Measurements from ENCODE around the gene PAPSS2. TPM values are rescaled to one million over a fixed set of nuclear protein-coding genes. Genes with fewer than 3 reads are reported as not detected.

PAPSS2 gene
- total RNA-seq, 2 experiments from 2014 or later: 0.05 to 0.30 TPM

GRCh38 chr10:87658321-87658795 is 1.3 kb upstream of the PAPSS2 start:
- Mint-ChIP-seq H3K36me3 (ENCODE audit: low read depth) (no peaks in the 10 kb centered on the region), H3K9me3 (ENCODE audit: low read depth) (no peaks in the 10 kb centered on the region), H3K27me3 (peaks cover 33% of the 10 kb centered on the region), H3K27ac (no peak overlapping the region), H3K4me1 (peaks cover 8% of the 10 kb centered on the region), H3K4me3 (no peak overlapping the region)
- ChIA-PET CTCF (interaction anchor here (0.5 to 3.0 kb wide), 4 partner anchors 11 to 118 kb away, joined by 3 to 13 read pairs (median 4); no protein-coding TSS in a partner anchor), POLR2A (no interaction called here)
- DNase-seq: no peak
- intact Hi-C loops (cut with DNase I, micrococcal nuclease): loop anchor here in 1 of 2 experiments (10.0 kb wide), 2 partner anchors 726 to 896 kb away; no protein-coding TSS in a partner anchor
- ATAC-seq: no peak

GRCh38 chr10:87658858-87659555 is 671 bp upstream of the PAPSS2 start:
- CTCF ChIA-PET: interaction anchor here (0.5 to 1.3 kb wide), 3 partner anchors 9 to 118 kb away, joined by 3 to 6 read pairs (median 3); no protein-coding TSS in a partner anchor
- Mint-ChIP-seq H3K4me3 (peak overlapping the region; percentile 65), H3K27ac (no peak overlapping the region), H3K9me3 (ENCODE audit: low read depth) (no peaks in the 10 kb centered on the region), H3K27me3 (peaks cover 37% of the 10 kb centered on the region), H3K36me3 (ENCODE audit: low read depth) (no peaks in the 10 kb centered on the region), H3K4me1 (peaks cover 8% of the 10 kb centered on the region)
- DNase-seq: no peak
- POLR2A ChIA-PET: no interaction called here
- no peak for ATAC-seq
- intact Hi-C loops (cut with DNase I, micrococcal nuclease): loop anchor here in 1 of 2 experiments (10.0 kb wide), 2 partner anchors 726 to 896 kb away; no protein-coding TSS in a partner anchor

GRCh38 chr10:87660484-87661133 is 931 bp downstream of the PAPSS2 start:
- CTCF ChIA-PET: interaction anchor here (0.9 to 1.3 kb wide), 3 partner anchors 11 to 112 kb away, joined by 3 to 5 read pairs (median 4); no protein-coding TSS in a partner anchor
- DNase-seq (no peak), ATAC-seq (no peak)
- H3K27me3 Mint-ChIP-seq: peaks cover 37% of the 10 kb centered on the region
- no peaks in the 10 kb centered on the region for H3K36me3 Mint-ChIP-seq (ENCODE audit: low read depth)
- H3K27ac Mint-ChIP-seq: no peak overlapping the region
- POLR2A ChIA-PET: no interaction called here
- H3K4me3 Mint-ChIP-seq: peak overlapping the region; percentile 65
- intact Hi-C loops (cut with DNase I, micrococcal nuclease): no loop called here
- H3K4me1 Mint-ChIP-seq: peaks cover 8% of the 10 kb centered on the region
- no peaks in the 10 kb centered on the region for H3K9me3 Mint-ChIP-seq (ENCODE audit: low read depth)

GRCh38 chr10:87661861-87662785 is 2.4 kb downstream of the PAPSS2 start:
- Mint-ChIP-seq H3K9me3 (ENCODE audit: low read depth) (no peaks in the 10 kb centered on the region), H3K4me1 (peaks cover 5% of the 10 kb centered on the region), H3K27me3 (peaks cover 39% of the 10 kb centered on the region), H3K36me3 (ENCODE audit: low read depth) (no peaks in the 10 kb centered on the region), H3K4me3 (no peak overlapping the region), H3K27ac (no peak overlapping the region)
- ATAC-seq (no peak), DNase-seq (no peak)
- intact Hi-C loops (cut with DNase I, micrococcal nuclease): no loop called here
- ChIA-PET POLR2A (no interaction called here), CTCF (interaction anchor here (0.6 to 1.5 kb wide), 4 partner anchors 34 to 251 kb away, joined by 3 read pairs; no protein-coding TSS in a partner anchor)

DNA sequence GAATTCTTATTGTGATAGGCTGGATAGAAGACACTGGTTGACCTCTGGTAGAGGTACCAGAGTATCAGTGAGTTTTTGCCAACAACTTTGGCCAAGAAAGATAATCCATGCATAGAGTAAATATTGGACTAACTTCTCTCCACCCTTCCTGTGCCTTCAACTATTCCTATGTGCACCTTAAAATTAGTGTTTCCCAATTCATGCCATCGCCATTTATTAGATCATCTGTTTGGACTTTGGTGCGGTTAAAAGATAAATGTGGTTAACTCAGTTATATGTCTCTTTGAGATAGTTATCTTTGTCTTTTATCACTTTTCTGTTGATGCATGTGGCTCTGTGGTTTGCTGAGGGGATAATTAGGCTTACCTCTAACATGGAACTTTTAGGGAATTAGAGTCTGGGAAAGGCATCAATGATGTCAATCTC is 4.6 kb downstream of the PAPSS2 start:
- ATAC-seq: no peak
- Mint-ChIP-seq H3K36me3 (ENCODE audit: low read depth) (no peaks in the 10 kb centered on the region), H3K27me3 (peaks cover 36% of the 10 kb centered on the region), H3K4me1 (peaks cover 5% of the 10 kb centered on the region), H3K4me3 (no peak overlapping the region), H3K9me3 (ENCODE audit: low read depth) (no peaks in the 10 kb centered on the region), H3K27ac (no peak overlapping the region)
- DNase-seq: no peak
- CTCF ChIA-PET: interaction anchor here (0.7 to 0.8 kb wide), 2 partner anchors 70 to 71 kb away, joined by 3 read pairs; no protein-coding TSS in a partner anchor
- intact Hi-C loops (cut with DNase I, micrococcal nuclease): no loop called here
- POLR2A ChIA-PET: no interaction called here

GRCh38 chr10:87667493-87667892 is 7.8 kb downstream of the PAPSS2 start:
- Mint-ChIP-seq H3K4me1 (peaks cover 7% of the 10 kb centered on the region), H3K27me3 (peaks cover 20% of the 10 kb centered on the region), H3K9me3 (ENCODE audit: low read depth) (no peaks in the 10 kb centered on the region), H3K27ac (no peak overlapping the region), H3K4me3 (no peak overlapping the region), H3K36me3 (ENCODE audit: low read depth) (no peaks in the 10 kb centered on the region)
- intact Hi-C loops (cut with DNase I, micrococcal nuclease): no loop called here
- DNase-seq: no peak
- ChIA-PET POLR2A (no interaction called here), CTCF (interaction anchor here (0.6 kb wide), 1 partner anchor 72 kb away, joined by 3 read pairs; no protein-coding TSS in a partner anchor)
- no peak for ATAC-seq

- H3K36me3 Mint-ChIP-seq (ENCODE audit: low read depth): no peaks in the 10 kb centered on the region
- H3K4me1 Mint-ChIP-seq: peaks cover 7% of the 10 kb centered on the region
- ChIA-PET CTCF (interaction anchor here (0.6 to 1.0 kb wide), 2 partner anchors 11 to 73 kb away, joined by 3 to 4 read pairs; no protein-coding TSS in a partner anchor), POLR2A (no interaction called here)
- H3K4me3 Mint-ChIP-seq: no peak overlapping the region
- DNase-seq (no peak), ATAC-seq (no peak)
- peaks cover 16% of the 10 kb centered on the region for H3K27me3 Mint-ChIP-seq
- no peak overlapping the region for H3K27ac Mint-ChIP-seq
- H3K9me3 Mint-ChIP-seq (ENCODE audit: low read depth): no peaks in the 10 kb centered on the region
- intact Hi-C loops (cut with DNase I, micrococcal nuclease): no loop called here
These were observed 8.8 kb downstream of the PAPSS2 start for GRCh38 chr10:87668324-87669074.

DNA sequence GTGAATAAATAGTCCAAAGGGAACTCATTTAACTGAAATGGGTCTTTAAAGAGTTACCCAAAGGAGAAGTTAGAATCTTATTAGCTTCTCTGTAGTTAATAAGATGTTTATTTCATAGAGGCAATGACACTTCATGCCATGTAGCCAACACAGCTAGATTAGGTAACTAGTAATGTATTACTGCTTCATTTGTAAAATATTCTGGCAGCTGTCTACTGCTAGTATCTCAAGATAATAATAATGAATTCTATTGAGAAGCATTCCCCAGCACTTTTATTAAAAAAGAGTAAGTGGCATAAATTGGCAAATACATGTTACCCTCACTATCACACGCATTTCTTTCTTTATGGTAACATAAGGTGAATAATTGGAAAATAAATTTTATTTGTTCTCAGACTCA is 10.1 kb downstream of the PAPSS2 start:
- no peaks in the 10 kb centered on the region for H3K36me3 Mint-ChIP-seq (ENCODE audit: low read depth)
- POLR2A ChIA-PET: no interaction called here
- H3K4me3 Mint-ChIP-seq: no peak overlapping the region
- CTCF ChIA-PET: interaction anchor here (0.9 kb wide), 1 partner anchor 12 kb away, joined by 3 read pairs; no protein-coding TSS in a partner anchor
- H3K9me3 Mint-ChIP-seq (ENCODE audit: low read depth): no peaks in the 10 kb centered on the region
- DNase-seq (no peak), ATAC-seq (no peak)
- H3K4me1 Mint-ChIP-seq: peaks cover 7% of the 10 kb centered on the region
- intact Hi-C loops (cut with DNase I, micrococcal nuclease): no loop called here
- H3K27me3 Mint-ChIP-seq: peaks cover 12% of the 10 kb centered on the region
- H3K27ac Mint-ChIP-seq: no peak overlapping the region

DNA sequence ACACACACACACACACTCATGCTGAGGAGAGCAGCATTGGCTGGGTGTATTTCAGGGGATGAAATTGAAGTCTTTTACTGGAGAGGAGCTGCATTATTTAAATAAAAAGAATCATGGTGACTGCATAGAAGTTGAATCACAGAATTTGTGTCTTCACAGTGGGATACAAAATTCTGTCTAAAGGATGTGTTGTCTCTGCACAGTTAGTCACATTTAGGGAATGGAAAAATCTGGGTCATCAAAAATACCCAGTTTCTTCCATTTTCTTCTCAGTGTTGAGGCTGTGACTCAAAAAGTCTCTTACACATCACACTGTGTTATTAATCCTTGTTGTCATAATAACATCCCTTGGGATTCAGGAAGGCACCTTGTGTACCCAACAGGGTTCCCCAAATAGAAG is 10.9 kb downstream of the PAPSS2 start:
- no peak for DNase-seq
- H3K4me1 Mint-ChIP-seq: peaks cover 7% of the 10 kb centered on the region
- ChIA-PET CTCF (interaction anchor here (1.0 kb wide), 1 partner anchor 147 kb away, joined by 3 read pairs; the partner anchor contains the start of gene ATAD1), POLR2A (no interaction called here)
- H3K36me3 Mint-ChIP-seq (ENCODE audit: low read depth): no peaks in the 10 kb centered on the region
- H3K9me3 Mint-ChIP-seq (ENCODE audit: low read depth): no peaks in the 10 kb centered on the region
- H3K27ac Mint-ChIP-seq: no peak overlapping the region
- intact Hi-C loops (cut with DNase I, micrococcal nuclease): no loop called here
- ATAC-seq: peak; percentile 75
- no peak overlapping the region for H3K4me3 Mint-ChIP-seq
- peaks cover 9% of the 10 kb centered on the region for H3K27me3 Mint-ChIP-seq

GRCh38 chr10:87671139-87671815 is 11.6 kb downstream of the PAPSS2 start:
- intact Hi-C loops (cut with DNase I, micrococcal nuclease): no loop called here
- Mint-ChIP-seq H3K9me3 (ENCODE audit: low read depth) (no peaks in the 10 kb centered on the region), H3K27ac (no peak overlapping the region), H3K36me3 (ENCODE audit: low read depth) (no peaks in the 10 kb centered on the region), H3K27me3 (peaks cover 8% of the 10 kb centered on the region), H3K4me1 (peaks cover 7% of the 10 kb centered on the region), H3K4me3 (no peak overlapping the region)
- ATAC-seq: no peak
- ChIA-PET POLR2A (no interaction called here), CTCF (interaction anchor here (1.0 kb wide), 1 partner anchor 147 kb away, joined by 3 read pairs; the partner anchor contains the start of gene ATAD1)
- no peak for DNase-seq
